NCI-H1092 treated with DMSO at 0.1 percent for 48 hours (cell line): ENCODE results near the gene ZNF22.
A peak's percentile ranks its signal among the peaks of the same experiment; 100 is the strongest.

Experiments used
- DNase-seq: peaks from one replicate; lab custom pipeline; 2025; lab: John Stamatoyannopoulos, UW

ZNF22 gene

DNA sequence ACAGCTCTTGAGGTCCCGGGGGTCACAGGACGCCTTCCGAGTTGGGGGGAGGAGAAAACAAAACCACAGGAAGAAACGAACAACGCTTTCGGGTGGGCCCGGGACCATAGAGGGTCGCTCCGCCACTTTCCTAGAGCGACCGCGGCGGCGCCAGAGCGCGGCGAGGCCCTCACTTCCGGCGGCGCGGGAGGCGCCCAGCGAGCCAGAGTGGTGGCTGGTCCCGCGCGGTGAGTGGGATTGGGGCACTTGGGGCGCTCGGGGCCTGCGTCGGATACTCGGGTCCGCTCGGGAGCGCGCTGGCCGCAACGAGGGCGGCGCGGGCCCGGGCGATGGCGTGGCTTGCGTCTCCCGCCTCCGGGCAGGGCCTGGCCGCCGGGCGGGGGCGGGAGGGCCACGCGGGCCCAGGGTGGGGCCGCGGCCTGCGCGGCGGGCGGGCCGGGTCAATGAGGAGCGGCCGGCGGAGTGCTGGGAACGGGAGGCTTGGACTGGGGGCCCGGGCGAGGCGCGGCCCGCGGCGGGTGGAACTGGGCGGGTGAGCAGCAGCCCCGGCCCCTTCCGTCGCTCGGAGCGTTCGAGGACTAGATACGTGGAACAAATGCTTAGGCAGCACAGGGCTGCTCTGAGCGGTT is at the start of gene ZNF22:
ZNF22 (plus strand) TSS at position 172 of the 629 bp plus-strand sequence. CDS start 2,446 bp downstream, outside the sequence.
- peak; percentile 71 for DNase-seq

DNA sequence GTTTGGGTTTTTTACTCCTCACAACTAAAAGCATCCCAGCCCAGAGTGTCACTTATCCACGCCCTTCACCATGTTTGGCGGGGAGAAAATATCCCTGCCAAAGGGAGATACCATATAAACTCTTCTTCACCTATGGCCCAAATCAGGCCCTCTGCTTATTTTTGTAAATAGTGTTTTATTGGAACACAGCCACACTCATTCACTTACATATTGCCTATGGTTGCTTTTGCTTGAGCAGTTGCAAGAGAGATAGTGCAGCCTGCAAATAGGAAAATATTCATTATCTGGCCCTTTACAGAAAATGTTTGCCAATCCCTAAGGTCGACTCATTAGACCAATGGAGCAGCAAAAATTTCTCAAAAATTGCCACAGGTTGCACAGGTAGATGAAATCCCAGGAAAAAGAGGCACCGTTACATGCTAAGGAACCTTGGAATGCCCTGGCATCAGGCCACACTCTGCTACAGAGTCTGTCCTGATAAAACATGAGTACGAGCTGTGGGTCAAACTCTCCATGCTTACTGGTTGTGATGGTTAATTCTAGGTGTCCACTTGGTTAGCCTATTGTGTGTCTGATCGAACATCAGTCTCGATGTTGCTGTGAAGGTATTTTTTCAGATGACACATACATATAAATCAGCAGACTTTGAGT is 49.0 kb upstream of the ZNF22 start:
- no peak for DNase-seq

DNA sequence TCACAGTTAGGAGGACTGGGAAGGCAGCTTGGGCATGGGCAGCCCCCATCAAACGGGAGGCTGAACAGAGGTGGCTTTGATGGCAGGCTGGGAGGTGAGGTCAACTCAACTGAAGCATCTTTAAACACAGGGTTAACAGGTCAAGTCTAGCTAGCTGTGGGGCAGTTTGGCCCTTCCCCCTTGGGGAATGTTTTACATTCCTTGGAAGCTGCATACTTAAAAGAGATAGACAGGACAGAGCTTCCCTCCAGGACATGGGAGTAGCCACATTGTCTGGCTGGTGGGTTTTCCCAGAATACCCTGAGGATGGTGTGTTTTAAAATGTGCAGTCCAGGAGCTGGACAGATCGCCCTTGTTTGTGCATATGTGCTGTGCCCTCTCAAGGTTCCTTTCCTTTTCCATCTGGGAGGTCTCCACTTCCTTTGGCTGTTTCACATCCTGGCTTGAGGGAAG is 47.9 kb upstream of the ZNF22 start:
- no peak for DNase-seq

DNA sequence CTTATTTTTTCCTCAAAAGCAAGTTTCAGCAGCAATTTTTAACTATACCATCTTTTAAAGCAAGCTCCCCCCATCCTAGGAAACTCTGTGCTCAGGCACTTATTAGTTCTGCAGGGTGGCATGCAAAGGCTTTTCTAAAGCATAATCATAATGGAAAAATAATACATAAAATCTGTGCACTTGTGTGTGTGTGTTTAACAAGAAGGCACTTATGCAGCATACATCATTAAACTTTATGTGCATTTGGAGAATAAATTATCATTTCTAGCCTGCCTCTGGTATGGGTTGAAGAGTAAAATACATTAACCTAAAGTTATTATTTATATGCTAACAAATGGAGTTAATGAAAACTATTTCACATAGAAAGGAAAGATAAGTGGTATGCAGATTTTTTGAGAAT is 46.7 kb upstream of the ZNF22 start:
- DNase-seq = no peak

DNA sequence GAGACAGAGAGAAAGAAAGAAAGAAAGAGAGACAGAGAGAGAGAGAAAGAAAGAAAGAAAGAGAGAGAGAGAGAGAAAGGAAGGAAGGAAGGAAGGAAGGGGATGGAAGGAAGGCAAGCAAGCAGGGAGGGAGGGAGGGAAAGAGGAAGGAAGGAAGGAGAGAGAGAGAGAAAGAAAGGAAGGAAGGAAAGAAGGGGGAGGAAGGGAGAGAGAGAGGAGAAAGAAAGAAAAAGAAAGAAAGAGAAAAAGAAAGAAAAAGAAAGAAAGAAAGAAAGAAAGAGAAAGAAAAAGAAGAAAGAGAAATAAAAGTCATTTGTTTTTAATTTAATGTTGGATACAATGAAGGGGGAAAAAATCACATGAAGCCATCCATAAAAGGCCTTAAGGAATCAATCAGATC is 45.8 kb upstream of the ZNF22 start:
- no peak for DNase-seq

DNA sequence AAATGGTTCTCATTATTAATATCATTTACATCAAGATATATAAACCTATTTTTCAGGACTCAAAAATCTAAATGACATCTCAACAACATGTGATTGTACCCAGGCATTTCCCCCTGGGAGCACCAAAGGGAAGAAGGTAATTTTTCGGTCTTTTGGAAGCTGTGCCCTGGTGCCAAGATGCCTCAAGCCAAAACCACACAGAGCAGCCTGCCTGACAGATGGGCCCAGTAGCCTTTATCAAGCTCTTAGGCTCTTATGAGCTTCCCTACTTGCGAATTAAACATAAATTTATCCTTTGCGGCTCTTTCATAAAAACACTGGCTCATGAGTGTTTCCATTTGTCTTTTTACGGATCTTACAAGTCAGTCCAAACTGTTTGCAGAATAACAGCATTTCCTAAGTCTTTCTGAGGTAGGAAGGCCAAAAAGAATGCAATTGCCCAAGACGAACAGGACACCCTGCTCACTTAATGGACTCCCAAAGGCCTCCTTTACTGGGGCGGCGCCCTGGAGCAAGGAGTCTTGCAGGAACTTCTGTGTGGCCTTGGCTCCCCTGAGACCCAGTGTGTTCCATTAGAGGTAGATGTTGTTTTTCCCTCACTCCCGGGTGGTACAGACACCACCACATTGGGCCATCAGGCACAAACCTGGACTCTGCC is 45.2 kb upstream of the ZNF22 start:
- no peak for DNase-seq

DNA sequence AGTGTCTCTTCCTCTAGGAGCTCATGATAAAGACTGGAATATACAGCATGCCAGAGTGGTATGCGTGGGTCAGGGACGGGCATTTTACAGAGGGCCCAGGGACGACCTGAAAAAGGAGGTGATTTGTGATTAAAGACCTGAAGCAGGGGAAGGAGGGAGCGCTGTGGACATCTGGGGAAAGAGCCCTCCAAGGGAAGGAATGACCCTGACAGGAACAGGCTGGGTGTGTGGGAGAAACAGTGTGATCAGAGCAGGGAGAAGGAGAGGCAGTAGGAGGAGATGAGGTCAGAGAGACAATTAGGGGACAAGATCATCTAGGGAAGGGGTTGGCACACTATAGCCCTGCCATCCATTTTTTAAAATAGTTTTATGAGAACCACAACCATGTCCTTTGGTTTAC is 44.5 kb upstream of the ZNF22 start:
- no peak for DNase-seq

DNA sequence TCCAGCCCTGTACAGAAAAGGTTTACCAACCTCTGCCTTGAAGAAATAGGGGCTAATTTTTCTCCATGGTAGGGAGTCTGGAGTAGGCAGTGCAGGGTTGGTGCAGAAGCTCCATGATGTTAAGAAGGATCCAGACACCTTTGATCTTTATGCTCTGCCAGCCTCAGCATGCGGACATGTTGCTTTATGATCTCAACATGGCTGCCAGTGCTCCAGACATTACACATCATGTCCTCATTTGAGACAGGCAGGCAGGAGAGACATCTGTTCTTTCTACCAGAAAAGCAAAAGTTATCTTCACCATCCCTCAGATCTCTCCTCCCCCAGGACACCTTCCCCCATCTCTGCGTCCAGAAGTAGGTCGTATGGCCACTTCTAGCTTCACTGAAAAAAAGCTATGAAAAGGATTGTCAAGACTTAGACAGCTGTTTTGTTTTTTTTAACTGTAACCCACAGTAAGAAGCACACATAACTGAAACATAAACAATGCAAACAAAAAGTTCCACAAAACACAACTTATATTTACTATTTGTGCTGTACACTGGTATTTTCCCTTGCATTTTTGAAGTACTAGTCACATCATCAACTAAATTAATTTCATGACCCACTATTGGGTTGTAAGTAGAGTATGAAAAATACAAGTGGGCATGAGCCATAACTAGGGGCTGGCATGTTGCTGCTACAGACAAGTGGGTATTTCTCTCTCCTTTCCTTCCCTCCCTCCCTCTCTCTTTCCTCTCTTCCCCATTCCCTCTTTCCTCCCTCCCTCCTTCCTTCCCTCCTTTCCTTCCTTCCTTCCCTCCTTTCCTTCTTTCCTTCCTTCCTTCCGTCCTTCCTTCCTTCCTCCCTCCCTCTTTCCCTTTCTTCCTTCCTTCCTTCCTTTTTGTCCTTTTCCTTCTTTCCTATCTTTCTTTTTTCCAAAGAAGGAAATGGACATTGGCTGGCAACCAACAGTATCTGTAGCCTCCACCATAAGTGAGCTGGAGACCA is 43.7 kb upstream of the ZNF22 start:
- DNase-seq = no peak

DNA sequence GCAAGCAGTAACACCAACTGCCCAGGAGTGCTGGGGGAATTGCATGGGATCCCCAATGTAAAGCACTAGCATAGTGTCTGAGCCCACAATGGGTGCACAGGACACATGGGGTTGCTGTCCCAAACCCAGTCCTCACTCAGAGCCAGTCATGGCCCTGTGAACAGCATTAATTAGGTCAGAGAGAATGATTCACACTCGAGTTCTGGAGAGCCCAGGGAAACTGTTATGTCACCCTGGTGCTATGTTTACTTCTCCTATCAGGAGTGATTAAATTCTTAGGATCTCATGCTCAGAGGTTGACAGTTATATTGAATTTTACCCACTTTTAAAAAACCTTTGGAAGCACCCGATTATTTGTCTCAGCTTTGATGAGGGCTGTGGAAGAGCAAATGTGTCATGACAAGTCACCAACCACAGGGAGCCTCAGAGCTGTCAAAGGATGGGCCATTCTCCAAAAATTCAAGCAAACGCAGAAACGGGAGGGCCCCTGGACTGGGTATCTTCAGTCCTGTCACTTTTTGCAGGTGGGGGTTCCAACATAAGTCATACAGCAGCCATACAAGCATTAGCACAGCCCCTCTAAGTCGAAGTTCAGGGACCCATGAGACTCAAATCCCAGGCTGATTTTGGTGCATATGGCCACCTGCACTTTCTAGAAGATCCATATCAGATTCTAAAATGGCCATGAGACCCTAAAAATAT is 42.4 kb upstream of the ZNF22 start:
- DNase-seq = no peak

DNA sequence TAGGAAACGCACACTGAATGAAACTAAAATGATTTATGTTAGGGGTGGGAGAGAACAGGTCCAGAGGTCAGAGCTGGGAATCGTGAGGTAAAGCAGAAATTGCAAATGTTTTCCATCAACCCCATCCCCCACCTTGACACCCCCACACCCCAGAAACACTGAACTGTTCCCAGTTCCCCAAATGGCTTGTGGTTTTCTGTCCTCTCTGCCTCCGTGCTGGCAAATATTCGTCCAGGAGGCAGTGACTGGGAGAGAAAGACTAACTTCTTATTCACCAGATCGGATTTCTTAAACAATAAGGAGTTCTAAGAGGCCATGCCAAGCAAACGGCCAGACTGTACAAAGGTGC is 41.9 kb upstream of the ZNF22 start:
- DNase-seq = no peak

DNA sequence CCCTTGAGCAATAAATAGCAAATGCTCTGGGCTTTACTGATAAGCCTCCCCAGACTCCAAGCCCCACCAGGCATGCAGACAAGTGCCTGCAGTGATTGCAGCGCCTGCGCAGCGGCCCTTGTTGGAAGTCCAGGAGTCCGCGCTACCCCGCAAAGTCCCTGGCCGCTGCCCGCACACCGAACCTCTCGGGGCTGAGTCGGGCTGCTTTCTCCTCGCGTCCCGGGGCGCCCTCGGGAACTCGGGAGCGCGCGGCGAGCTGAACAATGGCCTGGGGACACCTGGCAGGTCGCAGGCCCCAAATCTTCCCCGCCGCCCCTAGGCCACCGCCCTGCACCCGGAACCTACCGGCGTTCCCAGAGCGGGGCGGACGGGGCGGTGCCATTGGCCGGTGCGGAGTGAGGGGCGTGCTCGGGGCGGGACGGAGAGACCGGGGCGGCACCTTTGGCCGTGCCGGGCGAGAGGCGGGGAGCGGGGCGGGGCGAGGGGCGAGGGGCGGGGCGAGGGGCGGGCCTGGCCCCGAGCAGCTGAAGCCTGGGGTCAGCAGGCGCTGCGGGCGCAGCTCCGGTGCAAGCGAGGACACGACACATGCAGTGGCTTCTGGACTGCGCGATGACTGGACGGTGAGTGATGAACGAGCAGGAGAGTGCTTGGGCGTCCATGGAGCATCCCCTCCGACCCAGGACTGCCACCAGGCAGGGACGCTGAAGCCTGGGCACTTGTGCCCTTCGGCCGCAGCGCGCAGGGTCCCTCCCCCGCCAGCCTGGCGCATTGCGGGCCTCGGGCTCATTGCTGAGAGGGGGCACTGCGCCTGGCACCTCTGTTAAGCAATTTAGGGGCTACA is 41.3 kb upstream of the ZNF22 start, which contains the start of gene RASSF4:
RASSF4 (plus strand) TSS at position 556 of the 841 bp plus-strand sequence. CDS start 10,401 bp downstream, outside the sequence.
- peak; percentile 67 for DNase-seq

DNA sequence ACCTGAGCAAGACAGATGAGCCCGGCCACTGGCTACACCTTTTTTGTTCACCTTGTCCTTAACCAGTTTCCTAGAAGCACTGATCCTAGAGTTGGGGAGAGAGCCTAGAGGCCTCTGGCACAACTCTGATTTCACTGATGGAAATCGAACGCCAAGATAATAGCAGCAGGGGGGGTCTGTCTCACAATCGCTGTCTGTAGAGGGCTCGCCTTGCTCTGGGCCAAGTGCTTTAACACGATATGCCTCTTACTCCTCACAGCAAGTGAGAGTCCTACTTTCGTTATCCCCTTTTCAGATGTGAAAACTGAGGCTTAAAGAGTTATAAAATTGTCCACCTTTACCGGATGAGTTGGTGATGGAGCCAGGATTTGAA is 40.6 kb upstream of the ZNF22 start:
- no peak for DNase-seq

DNA sequence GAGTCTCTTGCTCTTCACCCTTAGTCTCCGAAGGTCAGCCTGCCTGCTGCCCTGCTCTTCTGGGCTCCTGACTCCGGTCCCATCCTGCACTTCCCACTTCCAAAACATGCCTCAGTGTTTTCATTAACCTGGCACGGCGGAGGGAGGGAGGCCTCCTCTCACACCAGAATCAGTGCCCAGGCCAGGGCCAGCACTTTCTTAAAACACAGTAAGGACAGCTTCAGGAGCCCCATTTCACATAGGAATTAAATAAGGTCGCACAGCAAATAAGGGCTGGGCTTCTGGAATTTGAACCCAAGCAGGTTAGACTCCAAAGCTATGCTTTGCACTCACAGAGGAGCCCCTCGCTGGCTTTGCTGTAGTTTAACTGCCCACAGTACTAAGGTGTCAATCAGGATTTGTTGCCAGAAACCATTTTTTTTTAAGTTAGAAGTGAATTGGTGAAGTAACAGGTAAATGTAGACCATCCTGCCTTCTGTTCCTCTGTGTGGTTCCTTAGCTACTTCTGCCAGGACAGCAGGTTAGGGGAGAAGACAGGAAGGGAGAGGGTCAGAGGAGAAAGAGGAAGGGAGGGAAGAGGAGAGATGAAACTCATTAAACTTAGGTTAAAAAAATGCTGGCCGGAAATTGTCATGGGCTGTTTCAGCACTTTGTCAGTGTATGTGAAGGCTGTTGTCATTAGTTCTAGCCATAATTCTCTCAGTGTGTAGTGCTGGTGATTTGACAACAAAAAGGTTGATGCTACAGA is 40.1 kb upstream of the ZNF22 start:
- no peak for DNase-seq

DNA sequence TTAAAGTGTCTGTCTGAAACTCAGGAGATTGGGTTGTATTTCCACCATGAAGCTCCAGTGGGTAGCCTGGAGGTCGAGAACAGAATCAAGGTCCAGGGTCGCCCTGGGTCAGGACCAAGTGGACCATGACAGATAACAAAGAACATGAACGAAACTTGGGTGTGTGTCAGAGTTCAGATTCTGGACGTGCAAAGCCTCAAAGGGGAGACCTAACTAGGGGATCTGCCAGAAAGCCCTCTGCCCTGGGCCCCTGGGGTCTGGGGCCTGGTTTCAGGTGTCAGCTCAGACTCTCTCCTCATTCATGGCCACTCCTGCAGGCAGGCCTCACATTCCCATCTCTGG is 39.5 kb upstream of the ZNF22 start:
- no peak for DNase-seq

DNA sequence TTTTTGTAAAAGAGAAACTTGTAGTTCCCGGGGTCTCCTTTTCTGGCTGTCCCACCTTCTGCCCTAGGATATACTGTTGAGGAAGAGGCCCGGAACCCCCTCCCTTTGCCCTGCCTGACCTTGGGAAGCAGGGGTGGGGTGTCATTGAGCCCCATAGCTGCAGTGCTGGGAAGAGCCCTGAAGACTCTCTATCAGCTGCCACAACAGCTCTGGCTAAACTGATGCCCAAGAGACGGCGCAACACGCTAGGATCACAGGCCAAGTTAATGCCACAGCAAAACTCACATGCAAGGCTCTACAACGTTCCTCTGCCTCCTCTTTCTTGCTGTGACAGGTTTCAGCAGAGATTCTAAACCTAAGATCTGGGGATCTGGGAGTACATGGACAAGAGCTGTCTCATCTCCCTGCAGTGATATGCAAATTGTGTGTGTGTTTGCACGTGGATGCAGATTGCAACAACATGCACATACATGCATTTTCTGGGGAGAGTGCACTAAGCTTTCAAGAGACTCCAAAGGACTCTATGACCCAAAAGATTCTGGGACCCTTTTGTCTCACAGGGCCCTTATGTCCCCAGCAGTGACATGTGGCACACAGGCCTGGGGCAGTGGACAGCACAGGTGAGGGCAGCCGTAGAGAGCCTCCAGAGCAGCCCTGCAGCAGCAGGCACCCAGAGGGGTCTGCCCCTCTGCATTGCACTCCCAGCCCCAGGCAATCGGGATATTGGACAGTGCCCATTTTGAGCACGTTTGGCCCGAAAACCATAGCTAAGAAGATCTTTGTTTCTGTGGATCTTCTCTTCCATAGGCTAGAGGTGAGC is 38.6 kb upstream of the ZNF22 start:
- DNase-seq = no peak

DNA sequence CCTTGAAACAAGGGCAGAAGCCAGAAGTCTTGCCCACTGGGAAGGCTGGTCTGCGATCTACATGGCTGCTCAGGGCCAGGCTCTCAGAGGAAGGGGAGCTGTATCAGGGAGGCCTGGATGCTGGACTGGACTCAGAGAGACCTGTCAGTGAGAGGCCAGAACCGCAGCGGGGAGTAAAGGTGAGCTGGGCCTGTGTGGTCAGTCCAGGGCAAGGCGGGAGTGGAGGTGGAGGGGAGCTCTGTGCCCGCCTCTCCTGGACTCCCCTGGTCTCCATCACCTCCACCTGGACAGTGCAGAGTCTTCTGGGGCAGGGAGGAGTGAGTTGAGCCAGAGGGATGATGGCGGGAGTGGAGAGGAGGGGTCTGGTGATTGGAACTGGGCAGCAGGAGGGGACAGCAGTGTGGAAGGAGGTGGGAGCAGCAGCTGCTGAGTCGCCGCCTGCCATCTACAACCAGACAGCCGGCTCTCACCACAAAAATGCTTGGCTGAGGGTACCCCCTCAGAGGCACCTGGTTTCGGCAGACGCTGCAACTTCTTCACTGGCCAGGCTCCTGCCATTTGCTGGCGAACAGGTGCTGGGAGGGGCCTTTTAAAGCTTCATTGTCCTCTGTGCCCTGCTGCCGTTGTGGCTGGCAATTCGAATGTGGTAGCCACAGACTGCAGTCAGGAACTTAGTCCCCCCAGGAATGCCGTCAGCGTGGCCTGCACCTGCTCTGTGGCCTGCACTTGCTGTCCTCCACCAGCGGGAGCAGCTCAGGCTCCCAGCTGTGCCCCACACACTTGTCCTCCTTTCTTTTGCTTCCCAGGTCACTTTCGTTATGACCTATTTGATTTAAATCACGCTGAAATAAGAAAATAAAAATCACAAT is 37.6 kb upstream of the ZNF22 start:
- no peak for DNase-seq

DNA sequence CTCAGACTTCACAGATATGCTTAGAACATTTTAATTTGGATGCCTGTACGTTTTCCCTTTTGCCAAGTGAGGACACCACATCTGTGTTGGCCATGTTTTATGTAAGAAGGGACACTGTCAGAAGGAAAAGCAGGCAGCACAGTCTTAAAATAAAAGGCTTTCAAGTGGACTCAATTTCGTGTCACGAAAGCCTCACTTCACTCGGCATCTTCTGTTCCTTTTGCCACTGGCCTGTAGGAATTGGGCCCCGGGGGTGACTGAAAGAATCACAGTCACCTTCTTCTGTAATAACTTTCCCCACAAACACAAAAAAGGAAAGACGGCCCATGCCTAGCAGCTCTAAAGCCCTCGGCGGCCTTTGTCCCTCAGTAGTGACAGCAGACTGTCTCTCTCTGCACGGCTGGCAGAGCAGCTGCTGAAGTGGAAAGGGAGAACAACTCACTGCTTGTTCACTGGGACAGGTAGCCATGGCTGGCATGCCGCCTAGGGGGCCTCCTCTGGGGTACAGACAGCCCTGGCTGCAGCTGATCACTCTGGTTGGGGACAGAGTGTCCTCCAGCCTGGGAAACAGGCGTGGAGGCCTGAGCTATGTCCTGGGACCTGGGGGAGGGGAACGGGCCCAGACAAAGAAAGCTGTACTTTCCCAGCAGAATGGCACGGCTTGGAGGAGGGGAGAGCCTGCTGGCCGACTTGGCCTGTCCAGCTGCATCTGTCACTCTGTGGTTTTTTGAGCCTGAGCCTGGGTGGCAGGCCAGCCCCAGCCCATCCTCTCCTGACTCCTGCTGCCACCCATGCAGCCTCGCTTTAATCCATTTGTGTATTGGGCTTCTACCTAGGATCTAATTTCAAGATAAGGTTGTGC is 36.7 kb upstream of the ZNF22 start:
- no peak for DNase-seq
